Parathyroid adenoma (tissue), 2 donors: ENCODE measurements around the gene TRIM40.

ENCODE experiments used
- H2AFZ ChIP-seq: fragments of 300-600 bp; sonication (generic); one replicate; pipeline ENCODE4 v1.7.0; 2017; ENCODE audit warnings: antibody characterized with exemption, mild to moderate bottlenecking
- H3K27ac ChIP-seq: fragments of 300-600 bp; sonication (generic); one replicate; pipeline ENCODE4 v1.7.0; 2017
- H3K27me3 ChIP-seq: fragments of 300-600 bp; sonication (generic); one replicate; pipeline ENCODE4 v1.7.0; 2017; ENCODE audit warnings: low read length; ENCODE audit not compliant: control insufficient read depth, insufficient read depth
- H3K36me3 ChIP-seq: fragments of 300-600 bp; sonication (generic); one replicate; pipeline ENCODE4 v1.7.0; 2017; ENCODE audit warnings: low read length; ENCODE audit not compliant: control insufficient read depth, insufficient read depth
- H3K4me1 ChIP-seq: fragments of 300-600 bp; sonication (generic); one replicate; pipeline ENCODE4 v1.7.0; 2017; ENCODE audit warnings: control low read depth
- H3K4me2 ChIP-seq: fragments of 300-600 bp; sonication (generic); one replicate; pipeline ENCODE4 v1.7.0; 2017; ENCODE audit warnings: low read length
- H3K4me3 ChIP-seq: fragments of 300-600 bp; sonication (generic); one replicate; pipeline ENCODE4 v1.7.0; 2017; ENCODE audit warnings: low read depth, low read length
- H3K79me2 ChIP-seq: fragments of 300-600 bp; sonication (generic); one replicate; pipeline ENCODE4 v1.7.0; 2017; ENCODE audit warnings: control low read depth
- H3K9ac ChIP-seq: fragments of 300-600 bp; sonication (generic); one replicate; pipeline ENCODE4 v1.7.0; 2017; ENCODE audit warnings: mild to moderate bottlenecking
- H3K9me3 ChIP-seq: fragments of 300-600 bp; sonication (generic); one replicate; pipeline ENCODE4 v1.7.0; 2017; ENCODE audit warnings: low read length; ENCODE audit not compliant: control insufficient read depth
- TF ChIP-seq, protein P1 (sequence below): fragments of 300-600 bp; sonication (generic); IDR thresholded peaks from one replicate; pipeline ENCODE4 v1.7.0; 2017; ENCODE audit warnings: antibody characterized with exemption, mild to moderate bottlenecking
- donor health status: primary hyperparathyroidism.

TRIM40 gene

GRCh38 chr6:30188541-30188940 lies 52.6 kb downstream of the TRIM40 start:
- Histone ChIP-seq H3K4me3 (no peak overlapping the region), H3K36me3 (no peaks in the 10 kb centered on the region), H3K27ac (no peak overlapping the region), H3K27me3 (no peaks in the 10 kb centered on the region), H3K79me2 (no peaks in the 10 kb centered on the region), H3K9ac (no peak overlapping the region), H3K9me3 (no peaks in the 10 kb centered on the region), H2AFZ (no peak overlapping the region), H3K4me1 (no peaks in the 10 kb centered on the region), H3K4me2 (no peak overlapping the region)
- TF ChIP-seq, protein P1, sequence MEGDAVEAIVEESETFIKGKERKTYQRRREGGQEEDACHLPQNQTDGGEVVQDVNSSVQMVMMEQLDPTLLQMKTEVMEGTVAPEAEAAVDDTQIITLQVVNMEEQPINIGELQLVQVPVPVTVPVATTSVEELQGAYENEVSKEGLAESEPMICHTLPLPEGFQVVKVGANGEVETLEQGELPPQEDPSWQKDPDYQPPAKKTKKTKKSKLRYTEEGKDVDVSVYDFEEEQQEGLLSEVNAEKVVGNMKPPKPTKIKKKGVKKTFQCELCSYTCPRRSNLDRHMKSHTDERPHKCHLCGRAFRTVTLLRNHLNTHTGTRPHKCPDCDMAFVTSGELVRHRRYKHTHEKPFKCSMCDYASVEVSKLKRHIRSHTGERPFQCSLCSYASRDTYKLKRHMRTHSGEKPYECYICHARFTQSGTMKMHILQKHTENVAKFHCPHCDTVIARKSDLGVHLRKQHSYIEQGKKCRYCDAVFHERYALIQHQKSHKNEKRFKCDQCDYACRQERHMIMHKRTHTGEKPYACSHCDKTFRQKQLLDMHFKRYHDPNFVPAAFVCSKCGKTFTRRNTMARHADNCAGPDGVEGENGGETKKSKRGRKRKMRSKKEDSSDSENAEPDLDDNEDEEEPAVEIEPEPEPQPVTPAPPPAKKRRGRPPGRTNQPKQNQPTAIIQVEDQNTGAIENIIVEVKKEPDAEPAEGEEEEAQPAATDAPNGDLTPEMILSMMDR: no peak

GRCh38 chr6:30192076-30192475 lies 56.1 kb downstream of the TRIM40 start:
- H3K36me3 ChIP-seq: no peaks in the 10 kb centered on the region
- no peaks in the 10 kb centered on the region for H3K9me3 ChIP-seq
- H3K4me2 ChIP-seq: no peak overlapping the region
- H2AFZ ChIP-seq: no peak overlapping the region
- H3K27me3 ChIP-seq: no peaks in the 10 kb centered on the region
- H3K79me2 ChIP-seq: peaks cover 4% of the 10 kb centered on the region
- H3K27ac ChIP-seq: no peak overlapping the region
- TF ChIP-seq, protein P1: no peak
- no peak overlapping the region for H3K4me3 ChIP-seq
- H3K9ac ChIP-seq: no peak overlapping the region
- H3K4me1 ChIP-seq: no peaks in the 10 kb centered on the region

GRCh38 chr6:30194797-30195690 lies 59.1 kb downstream of the TRIM40 start:
- no peak overlapping the region for H3K9ac ChIP-seq
- H3K9me3 ChIP-seq: no peaks in the 10 kb centered on the region
- no peaks in the 10 kb centered on the region for H3K27me3 ChIP-seq
- no peak overlapping the region for H2AFZ ChIP-seq
- H3K4me3 ChIP-seq: no peak overlapping the region
- no peak overlapping the region for H3K27ac ChIP-seq
- TF ChIP-seq, protein P1: no peak
- no peak overlapping the region for H3K4me2 ChIP-seq
- no peaks in the 10 kb centered on the region for H3K4me1 ChIP-seq
- H3K79me2 ChIP-seq: peaks cover 4% of the 10 kb centered on the region
- no peaks in the 10 kb centered on the region for H3K36me3 ChIP-seq

GRCh38 chr6:30195951-30196350 lies 60.0 kb downstream of the TRIM40 start:
- Histone ChIP-seq H3K27ac (no peak overlapping the region), H3K9me3 (no peaks in the 10 kb centered on the region), H3K27me3 (no peaks in the 10 kb centered on the region), H3K4me2 (no peak overlapping the region), H3K4me3 (no peak overlapping the region), H3K4me1 (no peaks in the 10 kb centered on the region), H3K79me2 (peaks cover 8% of the 10 kb centered on the region), H2AFZ (no peak overlapping the region), H3K36me3 (no peaks in the 10 kb centered on the region), H3K9ac (no peak overlapping the region)
- TF ChIP-seq, protein P1: no peak

GRCh38 chr6:30196376-30196775 lies 60.4 kb downstream of the TRIM40 start:
- Histone ChIP-seq H3K4me1 (no peaks in the 10 kb centered on the region), H3K4me3 (no peak overlapping the region), H2AFZ (no peak overlapping the region), H3K9ac (no peak overlapping the region), H3K9me3 (no peaks in the 10 kb centered on the region), H3K36me3 (no peaks in the 10 kb centered on the region), H3K27me3 (no peaks in the 10 kb centered on the region), H3K27ac (no peak overlapping the region), H3K79me2 (peaks cover 9% of the 10 kb centered on the region), H3K4me2 (no peak overlapping the region)
- TF ChIP-seq, protein P1: no peak
